ENCODE results near the gene WNK4.
A peak's percentile ranks its signal among the peaks of the same experiment; 100 is the strongest.

The WNK4 gene

GRCh38 chr17:42772945-42773289, 7.5 kb upstream of the WNK4 start:
- DNase-seq (ENCODE audit: low spot score): no peak

- DNase-seq (ENCODE audit: low spot score): peak; percentile 83
These were observed 6.9 kb upstream of the WNK4 start, which contains the start of gene VPS25 for GRCh38 chr17:42773290-42774035. Gene VPS25, plus strand, starts transcription at chr17:42773449. Its CDS starts 27 bp downstream, at chr17:42773476.

GRCh38 chr17:42774066-42774745, 6.2 kb upstream of the WNK4 start:
- no peak for DNase-seq (ENCODE audit: low spot score)

- DNase-seq (ENCODE audit: low spot score): no peak
These were observed 4.8 kb upstream of the WNK4 start for GRCh38 chr17:42775534-42776098.

- DNase-seq (ENCODE audit: low spot score): no peak
These were observed 1.8 kb upstream of the WNK4 start for GRCh38 chr17:42778570-42778969.

- DNase-seq (ENCODE audit: low spot score): no peak
These were observed 990 bp upstream of the WNK4 start for GRCh38 chr17:42779304-42779935.

- no peak for DNase-seq (ENCODE audit: low spot score)
These were observed 635 bp downstream of the WNK4 start for GRCh38 chr17:42780851-42781638.

- no peak for DNase-seq (ENCODE audit: low spot score)
These were observed 1.3 kb downstream of the WNK4 start for GRCh38 chr17:42781639-42782165.

- no peak for DNase-seq (ENCODE audit: low spot score)
These were observed 2.0 kb downstream of the WNK4 start for GRCh38 chr17:42782166-42783061.

GRCh38 chr17:42783062-42783790, 2.8 kb downstream of the WNK4 start:
- DNase-seq (ENCODE audit: low spot score): no peak

- no peak for DNase-seq (ENCODE audit: low spot score)
These were observed 3.4 kb downstream of the WNK4 start for GRCh38 chr17:42783791-42784138.

GRCh38 chr17:42784409-42784808, 4.0 kb downstream of the WNK4 start:
- DNase-seq (ENCODE audit: low spot score): no peak

GRCh38 chr17:42784811-42785592, 4.6 kb downstream of the WNK4 start:
- DNase-seq (ENCODE audit: low spot score): no peak

- no peak for DNase-seq (ENCODE audit: low spot score)
These were observed 6.9 kb downstream of the WNK4 start for GRCh38 chr17:42787266-42787665.

GRCh38 chr17:42791948-42792347, 11.5 kb downstream of the WNK4 start:
- DNase-seq (ENCODE audit: low spot score): no peak

GRCh38 chr17:42792545-42792944, 12.1 kb downstream of the WNK4 start:
- DNase-seq (ENCODE audit: low spot score): no peak

GRCh38 chr17:42795061-42795460, 14.7 kb downstream of the WNK4 start:
- DNase-seq (ENCODE audit: low spot score): no peak

- DNase-seq (ENCODE audit: low spot score): no peak
These were observed 15.1 kb downstream of the WNK4 start for GRCh38 chr17:42795465-42795864.

GRCh38 chr17:42796066-42796758, 15.8 kb downstream of the WNK4 start:
- DNase-seq (ENCODE audit: low spot score): no peak

All from CD4-positive, alpha-beta T cell treated with Interleukin-2 at 100 ng/mL for 4 hours (primary cell).